ENCODE results near the gene TTC27.

DNA sequence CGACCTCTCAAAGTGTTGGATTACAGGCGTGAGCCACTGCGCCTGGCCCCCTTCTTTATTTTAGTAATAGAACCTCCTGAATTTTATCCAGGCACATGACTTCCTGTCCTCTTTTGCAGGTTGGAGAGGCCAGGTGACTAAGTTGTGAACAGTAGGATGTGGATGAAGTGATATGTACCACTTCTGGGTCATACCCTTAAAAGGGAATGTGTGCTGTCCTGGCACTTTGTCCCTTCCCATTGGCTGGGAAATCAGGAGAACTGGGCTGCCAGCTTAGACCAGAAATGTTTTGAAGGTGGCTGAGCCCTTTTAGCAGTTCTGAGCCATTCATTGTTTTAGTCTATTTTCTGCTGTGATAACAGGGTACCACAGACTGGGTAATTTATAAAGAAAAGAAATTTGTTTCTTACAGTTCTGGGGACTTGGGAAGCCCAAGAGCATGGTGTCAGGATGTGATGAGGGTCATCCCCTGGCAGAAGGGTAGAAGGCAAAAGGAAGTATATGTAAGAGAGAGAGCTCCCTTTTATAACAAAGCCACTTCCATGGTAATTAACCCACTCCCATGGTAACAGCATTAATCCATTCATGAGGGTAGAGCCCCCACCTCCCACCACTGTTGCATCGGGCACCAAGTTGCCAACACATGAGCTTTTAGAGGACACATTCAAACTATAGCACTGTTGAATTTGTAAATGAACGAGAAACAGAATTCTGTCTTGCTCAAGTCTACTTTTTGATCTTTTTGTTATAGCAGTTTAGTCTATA, 79.1 kb downstream of the TTC27 start:
- TF ChIP-seq, protein P1, sequence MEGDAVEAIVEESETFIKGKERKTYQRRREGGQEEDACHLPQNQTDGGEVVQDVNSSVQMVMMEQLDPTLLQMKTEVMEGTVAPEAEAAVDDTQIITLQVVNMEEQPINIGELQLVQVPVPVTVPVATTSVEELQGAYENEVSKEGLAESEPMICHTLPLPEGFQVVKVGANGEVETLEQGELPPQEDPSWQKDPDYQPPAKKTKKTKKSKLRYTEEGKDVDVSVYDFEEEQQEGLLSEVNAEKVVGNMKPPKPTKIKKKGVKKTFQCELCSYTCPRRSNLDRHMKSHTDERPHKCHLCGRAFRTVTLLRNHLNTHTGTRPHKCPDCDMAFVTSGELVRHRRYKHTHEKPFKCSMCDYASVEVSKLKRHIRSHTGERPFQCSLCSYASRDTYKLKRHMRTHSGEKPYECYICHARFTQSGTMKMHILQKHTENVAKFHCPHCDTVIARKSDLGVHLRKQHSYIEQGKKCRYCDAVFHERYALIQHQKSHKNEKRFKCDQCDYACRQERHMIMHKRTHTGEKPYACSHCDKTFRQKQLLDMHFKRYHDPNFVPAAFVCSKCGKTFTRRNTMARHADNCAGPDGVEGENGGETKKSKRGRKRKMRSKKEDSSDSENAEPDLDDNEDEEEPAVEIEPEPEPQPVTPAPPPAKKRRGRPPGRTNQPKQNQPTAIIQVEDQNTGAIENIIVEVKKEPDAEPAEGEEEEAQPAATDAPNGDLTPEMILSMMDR (IDR thresholded peaks at IDR 0.05) = no peak
- no peak for TF ChIP-seq ZFX (IDR thresholded peaks at IDR 0.05; ENCODE audit: borderline replicate concordance)

Data from 22Rv1 (cell line).